GM06990 (cell line): ENCODE measurements around the gene TCAP.

Source experiments
- DNase-seq: peaks from one replicate; pipeline ENCODE4 v3.0.0-alpha.2; 2011; ENCODE audit not compliant: insufficient read length; ENCODE audit errors: extremely low read depth
- H3K27me3 ChIP-seq: replicated peaks from 2 replicates; pipeline ENCODE4 v1.6.0; 2011; ENCODE audit warnings: low read length; ENCODE audit not compliant: control insufficient read depth, insufficient read depth
- H3K36me3 ChIP-seq: 2 replicates; pipeline ENCODE4 v1.5.1; 2011; ENCODE audit warnings: low read length; ENCODE audit not compliant: control insufficient read depth, insufficient read depth
- H3K4me3 ChIP-seq: replicated peaks from 2 replicates; pipeline ENCODE4 v1.5.1; 2011; ENCODE audit warnings: low read depth, mild to moderate bottlenecking, control low read depth, low read length
- CTCF ChIP-seq: IDR thresholded peaks from 2 replicates; pipeline ENCODE4 v1.5.1; 2011; ENCODE audit warnings: low read length, control low read depth, mild to moderate bottlenecking, inconsistent platforms; ENCODE audit not compliant: insufficient read depth, poor library complexity, severe bottlenecking

The TCAP gene

DNA sequence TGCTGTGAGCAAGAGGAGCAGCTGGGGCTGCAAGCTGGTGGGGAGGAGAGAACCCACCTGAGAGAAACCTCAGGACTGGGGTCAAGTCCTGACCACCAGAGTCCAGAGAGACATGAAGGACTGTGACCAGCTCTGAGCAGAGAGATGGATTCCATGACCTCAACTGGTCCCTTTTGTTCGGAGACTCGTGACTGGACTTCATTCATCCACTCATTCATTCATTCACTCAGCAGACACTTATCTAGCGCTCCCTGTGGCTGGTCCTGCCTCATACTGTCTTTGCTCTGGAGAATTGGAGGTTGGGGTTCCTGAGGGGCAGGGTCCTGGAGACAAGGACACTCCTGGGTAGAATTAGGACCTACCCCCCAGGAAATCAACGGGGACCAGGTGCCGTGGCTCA, 38.8 kb downstream of the TCAP start:
- no peak for TF ChIP-seq CTCF
- no peaks in the 10 kb centered on the region for H3K36me3 ChIP-seq
- DNase-seq: no peak
- no peaks in the 10 kb centered on the region; the same call in 1 of the 2 replicates for H3K27me3 ChIP-seq
- H3K4me3 ChIP-seq: no peak overlapping the region

GRCh38 chr17:39704821-39705551, 39.8 kb downstream of the TCAP start:
- no peaks in the 10 kb centered on the region for H3K36me3 ChIP-seq
- TF ChIP-seq CTCF: no peak
- DNase-seq: no peak
- no peaks in the 10 kb centered on the region for H3K27me3 ChIP-seq
- H3K4me3 ChIP-seq: no peak overlapping the region

DNA sequence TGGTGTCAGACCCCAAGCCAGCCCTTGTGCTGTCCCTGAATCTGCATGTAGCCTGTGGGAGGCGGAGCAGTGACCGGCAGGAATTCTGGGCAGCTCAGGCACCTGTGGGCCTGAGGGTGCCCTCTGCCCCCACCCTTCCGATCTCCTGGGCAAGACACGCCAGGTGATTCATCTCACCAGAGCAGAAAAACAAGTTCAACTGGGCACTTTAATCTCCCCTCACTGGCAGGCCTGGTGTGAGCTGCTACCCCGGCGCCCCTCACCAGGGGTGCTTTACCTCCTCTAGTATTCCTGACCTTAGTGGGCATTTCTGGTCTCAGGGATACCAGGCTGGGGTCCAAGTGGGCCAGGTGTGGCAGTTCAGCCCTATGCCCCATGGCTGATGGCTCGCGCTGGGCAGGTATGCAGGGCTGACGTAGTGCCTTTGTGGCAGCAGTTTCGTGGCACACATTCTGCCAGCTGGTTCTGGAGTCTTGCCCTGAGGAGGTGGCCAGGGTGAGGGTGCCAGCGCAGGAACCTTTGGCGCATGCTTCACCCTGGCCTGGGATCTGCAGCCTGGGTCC, 40.7 kb downstream of the TCAP start:
- TF ChIP-seq CTCF: no peak
- H3K4me3 ChIP-seq: no peak overlapping the region

DNA sequence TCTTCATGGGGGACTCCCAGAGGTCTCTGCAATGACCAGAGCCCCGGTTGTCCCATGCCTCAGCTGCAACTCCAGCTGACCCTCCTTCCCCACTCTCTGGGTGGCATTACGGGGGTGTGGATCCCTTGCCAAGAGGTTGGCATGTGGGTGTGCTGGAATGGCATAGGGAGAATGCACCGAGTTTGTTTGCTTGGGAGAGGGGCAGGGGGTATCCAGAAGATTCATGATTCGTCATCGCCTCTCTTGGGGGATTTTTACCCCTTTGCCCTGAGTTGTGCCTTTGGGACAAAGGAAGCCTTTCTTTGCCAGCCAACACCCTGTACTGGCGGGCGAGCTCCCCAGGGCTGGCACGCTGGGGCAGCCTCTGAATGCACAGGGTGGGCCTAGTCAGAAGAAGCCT, 41.2 kb downstream of the TCAP start:
- H3K4me3 ChIP-seq: no peak overlapping the region
- no peak for DNase-seq
- TF ChIP-seq CTCF: no peak
- H3K36me3 ChIP-seq: no peaks in the 10 kb centered on the region
- H3K27me3 ChIP-seq: no peaks in the 10 kb centered on the region

More for the DNA sequence above, 40.7 kb downstream of the TCAP start:
- DNase-seq: no peak
- no peaks in the 10 kb centered on the region for H3K27me3 ChIP-seq
- no peaks in the 10 kb centered on the region for H3K36me3 ChIP-seq

DNA sequence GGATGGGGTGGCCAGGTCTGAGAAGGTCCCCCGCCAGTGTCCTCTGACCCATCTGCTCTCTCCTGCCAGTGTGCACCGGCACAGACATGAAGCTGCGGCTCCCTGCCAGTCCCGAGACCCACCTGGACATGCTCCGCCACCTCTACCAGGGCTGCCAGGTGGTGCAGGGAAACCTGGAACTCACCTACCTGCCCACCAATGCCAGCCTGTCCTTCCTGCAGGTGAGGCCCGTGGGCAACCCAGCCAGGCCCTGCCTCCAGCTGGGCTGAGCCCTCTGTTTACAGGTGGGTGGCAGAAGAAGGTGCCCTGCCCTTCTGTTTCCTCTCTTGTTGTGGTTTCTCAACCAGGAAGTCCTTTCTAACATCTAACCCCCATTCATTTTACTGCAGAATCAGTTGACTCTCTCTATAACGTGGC, 41.8 kb downstream of the TCAP start:
- no peaks in the 10 kb centered on the region for H3K27me3 ChIP-seq
- H3K36me3 ChIP-seq: no peaks in the 10 kb centered on the region
- no peak for DNase-seq
- H3K4me3 ChIP-seq: no peak overlapping the region
- TF ChIP-seq CTCF: no peak
